Measurements from ENCODE around the gene KDM2B. TPM values are rescaled to one million over a fixed set of nuclear protein-coding genes. Genes with fewer than 3 reads are reported as not detected.

The KDM2B gene
- total RNA-seq, 3 donors from 2014 or later: 12.3 to 26.8 (median 16.7) TPM

- intact Hi-C loops (cut with DNase I; ENCODE audit: low total_unique reads): no loop called here
- Histone ChIP-seq H3K36me3 (no peaks in the 10 kb centered on the region), H3K4me1 (no peaks in the 10 kb centered on the region), H3K27ac (no peak overlapping the region), H3K4me3 (peak overlapping the region in 1 of 3 donors; percentile 1), H3K27me3 (no peaks in the 10 kb centered on the region), H3K9me3 (no peaks in the 10 kb centered on the region)
- no peak for TF ChIP-seq POLR2AphosphoS5 (IDR thresholded peaks at IDR 0.05)
- TF ChIP-seq CTCF (IDR thresholded peaks at IDR 0.05): no peak
- no peak for TF ChIP-seq POLR2A (IDR thresholded peaks at IDR 0.05)
- no peak for DNase-seq (ENCODE audit: low spot score in 2 of 2)
These were observed 19.8 kb downstream of the KDM2B start for GRCh38 chr12:121561009-121561395.

- Histone ChIP-seq H3K27ac (no peak overlapping the region), H3K9me3 (no peaks in the 10 kb centered on the region), H3K4me1 (no peaks in the 10 kb centered on the region), H3K36me3 (no peaks in the 10 kb centered on the region), H3K4me3 (peak overlapping the region in 1 of 3 donors; percentile 1), H3K27me3 (no peaks in the 10 kb centered on the region)
- intact Hi-C loops (cut with DNase I; ENCODE audit: low total_unique reads): no loop called here
- peak in 1 of 2 donors; percentile 47 for DNase-seq (ENCODE audit: low spot score in 2 of 2)
- TF ChIP-seq CTCF (IDR thresholded peaks at IDR 0.05) (no peak), POLR2A (IDR thresholded peaks at IDR 0.05) (no peak)
These were observed 20.3 kb downstream of the KDM2B start for GRCh38 chr12:121560392-121561008.

GRCh38 chr12:121558956-121559355 is 21.9 kb downstream of the KDM2B start:
- H3K36me3 ChIP-seq: no peaks in the 10 kb centered on the region
- H3K4me1 ChIP-seq: no peaks in the 10 kb centered on the region
- no peaks in the 10 kb centered on the region for H3K27me3 ChIP-seq
- no peak for DNase-seq (ENCODE audit: low spot score in 2 of 2)
- TF ChIP-seq CTCF (IDR thresholded peaks at IDR 0.05) (no peak), POLR2A (IDR thresholded peaks at IDR 0.05) (no peak), POLR2AphosphoS5 (IDR thresholded peaks at IDR 0.05) (no peak)
- no peak overlapping the region for H3K27ac ChIP-seq
- H3K4me3 ChIP-seq: no peak overlapping the region
- H3K9me3 ChIP-seq: no peaks in the 10 kb centered on the region
- intact Hi-C loops (cut with DNase I; ENCODE audit: low total_unique reads): loop anchor here (10.0 kb wide), 1 partner anchor 116 kb away; no protein-coding TSS in a partner anchor

GRCh38 chr12:121550974-121551634 is 29.7 kb downstream of the KDM2B start:
- Histone ChIP-seq H3K4me3 (no peak overlapping the region), H3K27me3 (no peaks in the 10 kb centered on the region), H3K4me1 (no peaks in the 10 kb centered on the region), H3K36me3 (no peaks in the 10 kb centered on the region), H3K27ac (no peak overlapping the region), H3K9me3 (no peaks in the 10 kb centered on the region)
- TF ChIP-seq POLR2A (IDR thresholded peaks at IDR 0.05) (no peak), CTCF (IDR thresholded peaks at IDR 0.05) (no peak), POLR2AphosphoS5 (IDR thresholded peaks at IDR 0.05) (no peak)
- intact Hi-C loops (cut with DNase I; ENCODE audit: low total_unique reads): loop anchor here (10.0 kb wide), 1 partner anchor 124 kb away; no protein-coding TSS in a partner anchor
- DNase-seq (ENCODE audit: low spot score in 2 of 2): no peak

DNA sequence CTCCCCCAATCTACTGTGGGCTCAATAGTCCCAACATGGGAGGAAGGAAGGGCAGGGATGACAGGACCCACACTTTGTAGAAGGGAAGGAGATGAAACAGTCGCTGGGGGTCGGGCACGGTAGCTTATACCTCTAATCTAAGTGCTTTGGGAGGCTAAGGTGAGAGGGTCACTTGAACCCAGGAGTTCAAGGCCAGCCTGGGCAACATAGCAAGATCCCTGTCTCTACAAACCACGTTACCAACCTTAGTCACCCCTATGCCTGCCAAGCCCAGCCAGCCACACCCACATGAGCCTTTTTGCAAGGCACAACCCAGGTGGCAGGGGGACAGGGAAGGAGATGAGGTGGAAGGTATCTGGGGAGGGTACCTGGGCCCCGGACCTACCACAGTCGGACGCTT is 31.7 kb downstream of the KDM2B start:
- Histone ChIP-seq H3K27ac (no peak overlapping the region), H3K27me3 (no peaks in the 10 kb centered on the region), H3K4me3 (no peak overlapping the region), H3K9me3 (no peaks in the 10 kb centered on the region), H3K4me1 (no peaks in the 10 kb centered on the region), H3K36me3 (no peaks in the 10 kb centered on the region)
- no peak for DNase-seq (ENCODE audit: low spot score in 2 of 2)
- no peak for TF ChIP-seq POLR2AphosphoS5 (IDR thresholded peaks at IDR 0.05)
- intact Hi-C loops (cut with DNase I; ENCODE audit: low total_unique reads): no loop called here

All from breast epithelium (tissue), 4 donors.